H1 (cell line): ENCODE results near the gene RILPL2. TPM values are rescaled to one million over a fixed set of nuclear protein-coding genes. Genes with fewer than 3 reads are reported as not detected.

Source experiments
- CTCF ChIA-PET: fragments of 300-600 bp; sonication (Branson Sonifier 250); formaldehyde crosslinking; loops from one replicate; lab custom pipeline; 2021; ENCODE audit not compliant: partially characterized antibody; lab: Charles Lee
- POLR2A ChIA-PET: fragments of 300-600 bp; sonication (Branson Sonifier 250); formaldehyde crosslinking; loops from one replicate; lab custom pipeline; 2021; ENCODE audit warnings: inconsistent platforms; ENCODE audit not compliant: partially characterized antibody; lab: Charles Lee
- DNase-seq, 2 experiments: peaks; one replicate each; pipeline versions ENCODE4 v3.0.0 to v3.0.0-alpha.2; 2010 to 2022; ENCODE audit warnings: low spot score in 2 of 2, low read depth in 1 of 2, mixed read lengths in 1 of 2
- FAIRE-seq: peaks from 2 replicates; lab custom pipeline; 2011; peaks lifted over from hg19 to GRCh38; lab: Jason Lieb, UNC
- H2AFZ ChIP-seq: 2 replicates; pipeline ENCODE4 v1.8.1; 2012; ENCODE audit warnings: low read length, inconsistent platforms
- H2AK5ac ChIP-seq: 2 replicates; pipeline ENCODE4 v1.6.1; 2013; ENCODE audit warnings: low read depth, low read length
- H2BK120ac ChIP-seq: replicated peaks from 2 replicates; pipeline ENCODE3; 2013; ENCODE audit warnings: low read depth, low read length, inconsistent platforms
- H2BK12ac ChIP-seq: 2 replicates; pipeline ENCODE4 v1.6.1; 2013; ENCODE audit warnings: low read depth, low read length
- H2BK15ac ChIP-seq: 2 replicates; pipeline ENCODE4 v1.6.1; 2013; ENCODE audit warnings: low read length
- H2BK20ac ChIP-seq: 2 replicates; pipeline ENCODE4 v1.6.1; 2013; ENCODE audit warnings: low read length
- H2BK5ac ChIP-seq: 2 replicates; pipeline ENCODE4 v1.6.1; 2013; ENCODE audit warnings: low read depth, low read length
- H3K14ac ChIP-seq: 2 replicates; pipeline ENCODE4 v1.6.1; 2013; ENCODE audit warnings: inconsistent platforms; ENCODE audit not compliant: insufficient read length
- H3K18ac ChIP-seq: 2 replicates; pipeline ENCODE4 v1.6.1; 2013; ENCODE audit warnings: low read length; ENCODE audit errors: extremely low read depth
- H3K23ac ChIP-seq: 2 replicates; pipeline ENCODE4 v1.6.1; 2013; ENCODE audit warnings: inconsistent platforms; ENCODE audit not compliant: insufficient read length
- H3K23me2 ChIP-seq: 2 replicates; pipeline ENCODE4 v1.6.1; 2013; ENCODE audit warnings: low read depth, low read length
- H3K27ac ChIP-seq: 2 replicates; pipeline ENCODE4 v1.6.1; 2011; ENCODE audit warnings: low read depth, low read length, inconsistent platforms
- H3K27me3 ChIP-seq, 4 experiments: replicated peaks in 1 of 4; 1 replicate in 1 of 4; 2 replicates in 3 of 4; pipeline versions ENCODE4 v1.6.1 to v1.8.1; 2011 to 2013; ENCODE audit warnings: low read length in 3 of 4, mild to moderate bottlenecking in 3 of 4, inconsistent platforms in 2 of 4, mixed read lengths in 2 of 4, moderate library complexity in 1 of 4; ENCODE audit not compliant: control insufficient read depth in 3 of 4, insufficient read depth in 3 of 4; ENCODE audit errors: extremely low read depth in 1 of 4
- H3K36me3 ChIP-seq, 4 experiments: 2 replicates each; pipeline versions ENCODE4 v1.6.1 to v1.8.1; 2011 to 2013; ENCODE audit warnings: mild to moderate bottlenecking in 4 of 4, low read length in 3 of 4, moderate library complexity in 2 of 4, control low read depth in 1 of 4, inconsistent platforms in 1 of 4; ENCODE audit not compliant: insufficient read depth in 4 of 4, control insufficient read depth in 2 of 4
- H3K4ac ChIP-seq: replicated peaks from 2 replicates; pipeline ENCODE3; 2013; ENCODE audit warnings: low read length, low read depth, mixed read lengths, inconsistent platforms; ENCODE audit not compliant: insufficient read length
- H3K4me1 ChIP-seq, 4 experiments: replicated peaks in 1 of 4; 1 replicate in 1 of 4; 2 replicates in 3 of 4; pipeline versions ENCODE4 v1.6.1 to v1.8.1; 2011 to 2013; ENCODE audit warnings: low read length in 3 of 4, inconsistent platforms in 2 of 4, mixed read lengths in 1 of 4; ENCODE audit not compliant: insufficient read depth in 4 of 4, control insufficient read depth in 3 of 4
- H3K4me2 ChIP-seq, 2 experiments: 2 replicates each; pipeline versions ENCODE4 v1.6.1 to v1.8.1; 2011 to 2013; ENCODE audit warnings: low read depth in 2 of 2, low read length in 2 of 2, control low read depth in 1 of 2, inconsistent platforms in 1 of 2, mild to moderate bottlenecking in 1 of 2; ENCODE audit not compliant: insufficient read depth in 1 of 2
- H3K4me3 ChIP-seq, 4 experiments: fragments of 200-600, 300-600 bp in 1 of 4; sonication (generic), shearing (Covaris generic), sonication (Bioruptor Twin) in 1 of 4; 2 replicates each; pipeline versions ENCODE4 v1.5.1 to v1.8.1; 2011 to 2016; ENCODE audit warnings: low read length in 4 of 4, low read depth in 3 of 4, control low read depth in 2 of 4, inconsistent platforms in 2 of 4, mild to moderate bottlenecking in 2 of 4, mixed read lengths in 1 of 4, moderate library complexity in 1 of 4; ENCODE audit not compliant: insufficient read depth in 2 of 4; ENCODE audit errors: extremely low read depth in 1 of 4
- H3K56ac ChIP-seq: replicated peaks from 2 replicates; pipeline ENCODE3; 2013; ENCODE audit warnings: low read depth, mild to moderate bottlenecking, mixed read lengths, low read length, inconsistent platforms; ENCODE audit not compliant: insufficient read length
- H3K79me1 ChIP-seq: 2 replicates; pipeline ENCODE4 v1.6.1; 2013; ENCODE audit warnings: low read depth, low read length, control low read depth
- H3K79me2 ChIP-seq, 2 experiments: 2 replicates each; pipeline versions ENCODE4 v1.6.1 to v1.8.1; 2012 to 2013; ENCODE audit warnings: low read length in 2 of 2, mild to moderate bottlenecking in 2 of 2, inconsistent platforms in 1 of 2; ENCODE audit not compliant: insufficient read depth in 2 of 2, control insufficient read depth in 1 of 2
- H3K9ac ChIP-seq, 4 experiments: replicated peaks in 1 of 4; 1 replicate in 1 of 4; 2 replicates in 3 of 4; pipeline versions ENCODE4 v1.6.1 to v1.8.1; 2011 to 2013; ENCODE audit warnings: low read depth in 3 of 4, low read length in 3 of 4, control low read depth in 2 of 4, mild to moderate bottlenecking in 2 of 4, moderate library complexity in 2 of 4, inconsistent platforms in 1 of 4; ENCODE audit errors: extremely low read depth in 1 of 4
- H3K9me3 ChIP-seq, 2 experiments: 2 replicates each; pipeline versions ENCODE4 v1.6.1 to v1.8.1; 2012 to 2013; ENCODE audit warnings: mild to moderate bottlenecking in 2 of 2, moderate library complexity in 2 of 2, control low read depth in 1 of 2, inconsistent platforms in 1 of 2, low read depth in 1 of 2, low read length in 1 of 2, mixed read lengths in 1 of 2; ENCODE audit not compliant: insufficient read depth in 2 of 2
- H4K20me1 ChIP-seq, 2 experiments: replicated peaks in 1 of 2; 2 replicates each; pipeline versions ENCODE3 to v1.8.1; 2011 to 2013; ENCODE audit warnings: inconsistent platforms in 2 of 2, low read length in 2 of 2, mild to moderate bottlenecking in 1 of 2; ENCODE audit not compliant: insufficient read depth in 2 of 2, control insufficient read depth in 1 of 2
- H4K5ac ChIP-seq: 2 replicates; pipeline ENCODE4 v1.6.1; 2013; ENCODE audit warnings: low read length, low read depth, mixed read lengths, inconsistent platforms; ENCODE audit not compliant: insufficient read length
- H4K8ac ChIP-seq: 2 replicates; pipeline ENCODE4 v1.8.0; 2013; ENCODE audit warnings: mild to moderate bottlenecking, moderate library complexity, low read length, inconsistent platforms; ENCODE audit not compliant: insufficient read depth; ENCODE audit errors: extremely low read depth
- H4K91ac ChIP-seq: replicated peaks from 2 replicates; pipeline ENCODE3; 2013; ENCODE audit warnings: low read length, mixed read lengths, inconsistent platforms; ENCODE audit not compliant: insufficient read length
- CHD2 ChIP-seq: IDR thresholded peaks from 2 replicates; pipeline ENCODE4 v1.6.1; 2012; ENCODE audit warnings: low read length, improper control_type of control experiment
- EP300 ChIP-seq, 2 experiments: IDR thresholded peaks; 1 replicate in 1 of 2; 2 replicates in 1 of 2; pipeline ENCODE4 v1.6.1; 2011 to 2012; ENCODE audit warnings: low read depth in 2 of 2, low read length in 2 of 2, mild to moderate bottlenecking in 2 of 2, borderline replicate concordance in 1 of 2, inconsistent platforms in 1 of 2, moderate library complexity in 1 of 2
- EZH2 ChIP-seq: fragments of 200-600 bp; sonication (generic); IDR thresholded peaks from 2 replicates; pipeline ENCODE4 v1.7.1; 2012; ENCODE audit warnings: low read depth, mild to moderate bottlenecking, moderate library complexity, low read length, inconsistent platforms; ENCODE audit not compliant: severe bottlenecking
- GTF2F1 ChIP-seq: IDR thresholded peaks from 2 replicates; pipeline ENCODE4 v1.6.1; 2012; ENCODE audit warnings: low read depth, low read length, improper control_type of control experiment, borderline replicate concordance
- HDAC2 ChIP-seq, 2 experiments: fragments of 300-600 bp in 1 of 2; sonication (generic) in 1 of 2; IDR thresholded peaks; 2 replicates each; pipeline ENCODE4 v1.6.1; 2011 to 2012; ENCODE audit warnings: low read depth in 2 of 2, low read length in 2 of 2, mild to moderate bottlenecking in 2 of 2, moderate library complexity in 2 of 2, borderline replicate concordance in 1 of 2, inconsistent platforms in 1 of 2
- HDAC6 ChIP-seq: IDR thresholded peaks from one replicate; pipeline ENCODE4 v1.7.1; 2012; ENCODE audit warnings: low read depth, mild to moderate bottlenecking, inconsistent platforms, low read length, moderate library complexity
- SIX5 ChIP-seq: IDR thresholded peaks from 2 replicates; pipeline ENCODE4 v1.6.1; 2011; ENCODE audit warnings: mild to moderate bottlenecking, low read depth, low read length
- SP1 ChIP-seq: IDR thresholded peaks from 2 replicates; pipeline ENCODE4 v1.6.1; 2011; ENCODE audit warnings: low read depth, low read length
- SP4 ChIP-seq: IDR thresholded peaks from 2 replicates; pipeline ENCODE4 v1.6.1; 2012; ENCODE audit warnings: low read length, inconsistent platforms
- TAF1 ChIP-seq: IDR thresholded peaks from 2 replicates; pipeline ENCODE4 v1.6.1; 2011; ENCODE audit warnings: mild to moderate bottlenecking, low read depth, low read length
- YY1 ChIP-seq: IDR thresholded peaks from 2 replicates; pipeline ENCODE4 v1.6.1; 2011; ENCODE audit warnings: low read depth, mild to moderate bottlenecking, low read length
- WGBS, 2 experiments: shearing (Covaris generic) in 1 of 2; methylation state at CpG; one replicate each; pipeline versions ENCODE4 v1.1.6 to v1.1.7; 2013 to 2015; ENCODE audit warnings: low lambda C conversion rate in 2 of 2, mixed read lengths in 2 of 2, inconsistent platforms in 1 of 2, low coverage in 1 of 2, missing lambda C conversion rate in 1 of 2; ENCODE audit not compliant: insufficient replicate concordance in 2 of 2, insufficient coverage in 1 of 2, insufficient read length in 1 of 2; ENCODE audit errors: extremely low coverage in 1 of 2, missing lambda C conversion rate in 1 of 2; 5-methylcytosine and 5-hydroxymethylcytosine counted together
- polyA plus RNA-seq, 7 experiments: library from polyadenylated mRNA; depleted of rRNA in 3 of 7; stranded (reverse) in 5 of 7; unstranded in 2 of 7; fragments of >200 nt in 5 of 7; fragments of 200-250 nt in 2 of 7; gene quantifications; 1 replicate in 5 of 7; 2 replicates in 1 of 7; 4 replicates in 1 of 7; pipeline versions ENCODE4 v1.2.1 to v1.2.3, GENCODE V29; 2011 to 2013; ENCODE audit warnings: missing spikeins in 2 of 7, mixed read lengths in 2 of 7
- total RNA-seq: library from RNA; stranded (reverse); fragmentation: NEBNext Ultra II Directional; extraction: Animal tissue kit (Norgen Biotek cat#: 25700); gene quantifications from 2 replicates; pipeline ENCODE4 v1.2.1, GENCODE V29; 2021
- TF ChIP-seq, protein P1 (sequence below): IDR thresholded peaks from 2 replicates; pipeline ENCODE4 v1.6.1; 2012; ENCODE audit warnings: inconsistent platforms

The RILPL2 gene
- total and polyA plus RNA-seq, 2 of the 8 experiments (the other 6 are each of a cell fraction or from before 2014, with no cell fraction given): 0.77 to 1.4 TPM

- H3K9me3 ChIP-seq: no peaks in the 10 kb centered on the region
- H3K4me3 ChIP-seq: no peak overlapping the region
- H2BK5ac ChIP-seq: no peak overlapping the region; the same call in 1 of the 2 replicates
- H2BK120ac ChIP-seq: no peak overlapping the region
- H3K27ac ChIP-seq: no peak overlapping the region
- no peak overlapping the region for H3K4me2 ChIP-seq
- H4K20me1 ChIP-seq: peaks cover 0 to 3% of the 10 kb centered on the region in 2 experiments
- FAIRE-seq (no peak), DNase-seq (no peak)
- H3K27me3 ChIP-seq: no peaks in the 10 kb centered on the region
- H4K5ac ChIP-seq: no peak overlapping the region
- H4K91ac ChIP-seq: no peak overlapping the region
- no peak overlapping the region for H2BK15ac ChIP-seq
- H2AFZ ChIP-seq: no peak overlapping the region
- H3K4me1 ChIP-seq: no peaks in the 10 kb centered on the region; a peak in 1 of 7 replicates
- H3K56ac ChIP-seq: no peak overlapping the region
- 83% methylated on average over 13 of the region's 14 CpGs; no CpG with 5 or more reads in 1 of the 2 experiments for WGBS, 2 experiments
- ChIA-PET CTCF (no interaction called here), POLR2A (interaction anchor here (0.6 to 1.6 kb wide), 3 partner anchors 21 to 310 kb away, joined by 3 to 7 read pairs (median 4); partner anchors contain the start of gene SNRNP35)
- H2BK12ac ChIP-seq: no peak overlapping the region
- H3K9ac ChIP-seq: no peak overlapping the region
- H2AK5ac ChIP-seq: no peak overlapping the region
- no peak overlapping the region for H3K23ac ChIP-seq
- H3K79me1 ChIP-seq: no peaks in the 10 kb centered on the region
- H3K36me3 ChIP-seq: peaks cover 0 to 4% (median 0%) of the 10 kb centered on the region in 4 experiments; a peak in 1 of 8 replicates
- H3K4ac ChIP-seq: no peak overlapping the region
- no peaks in the 10 kb centered on the region for H3K79me2 ChIP-seq
- H3K23me2 ChIP-seq: no peaks in the 10 kb centered on the region
- H3K18ac ChIP-seq: no peak overlapping the region
- no peak overlapping the region for H3K14ac ChIP-seq
- no peak overlapping the region for H4K8ac ChIP-seq
- H2BK20ac ChIP-seq: no peak overlapping the region
- TF ChIP-seq SP1 (no peak), SP4 (no peak), GTF2F1 (no peak), YY1 (no peak), EP300 (IDR thresholded peaks at IDR 0.05; ENCODE audit: borderline replicate concordance in 1 of 2, low read depth in 2 of 2, low read length in 2 of 2) (no peak), HDAC6 (no peak), TAF1 (no peak), SIX5 (no peak), CHD2 (no peak), HDAC2 (IDR thresholded peaks at IDR 0.05; ENCODE audit: borderline replicate concordance in 1 of 2, low read depth in 2 of 2, low read length in 2 of 2) (no peak), EZH2 (no peak)
- TF ChIP-seq, protein P1, sequence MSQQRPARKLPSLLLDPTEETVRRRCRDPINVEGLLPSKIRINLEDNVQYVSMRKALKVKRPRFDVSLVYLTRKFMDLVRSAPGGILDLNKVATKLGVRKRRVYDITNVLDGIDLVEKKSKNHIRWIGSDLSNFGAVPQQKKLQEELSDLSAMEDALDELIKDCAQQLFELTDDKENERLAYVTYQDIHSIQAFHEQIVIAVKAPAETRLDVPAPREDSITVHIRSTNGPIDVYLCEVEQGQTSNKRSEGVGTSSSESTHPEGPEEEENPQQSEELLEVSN: no peak
Observed at GRCh38 chr12:123479442-123480180, 43.1 kb upstream of the RILPL2 start.
